Measurements from ENCODE around the gene ARRB1.
A peak's percentile ranks its signal among the peaks of the same experiment; 100 is the strongest.

ARRB1 gene

DNA sequence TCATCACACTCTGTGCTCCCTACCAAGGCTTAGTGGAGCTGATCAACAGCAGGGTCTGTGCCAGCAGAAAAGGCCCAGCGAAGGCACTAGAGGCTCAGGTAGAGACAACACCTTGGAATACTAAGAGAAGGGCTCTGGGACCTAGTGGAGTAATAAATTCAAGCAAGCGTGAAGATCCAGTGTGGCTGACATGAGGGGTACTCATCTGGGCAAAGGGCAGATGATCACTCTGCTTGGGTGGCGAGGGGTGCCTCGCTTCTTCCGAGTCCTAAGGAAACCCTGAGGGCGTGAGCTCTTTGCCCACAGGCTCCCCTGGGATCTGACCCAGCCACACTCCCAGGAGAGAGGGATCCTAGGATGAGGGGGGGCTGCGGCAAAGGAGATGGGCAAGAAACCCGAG, 114.4 kb downstream of the ARRB1 start:
- in situ Hi-C loops (cut with HindIII; ENCODE audit: low pct_unique_long_range_greater_than_20kb, low sequenced_read_pairs): no loop called here
- TF ChIP-seq JUND (IDR thresholded peaks at IDR 0.05; ENCODE audit: low read depth): no peak
- no peak for DNase-seq (ENCODE audit: low read depth in 1 of 2, low spot score in 1 of 2)

DNA sequence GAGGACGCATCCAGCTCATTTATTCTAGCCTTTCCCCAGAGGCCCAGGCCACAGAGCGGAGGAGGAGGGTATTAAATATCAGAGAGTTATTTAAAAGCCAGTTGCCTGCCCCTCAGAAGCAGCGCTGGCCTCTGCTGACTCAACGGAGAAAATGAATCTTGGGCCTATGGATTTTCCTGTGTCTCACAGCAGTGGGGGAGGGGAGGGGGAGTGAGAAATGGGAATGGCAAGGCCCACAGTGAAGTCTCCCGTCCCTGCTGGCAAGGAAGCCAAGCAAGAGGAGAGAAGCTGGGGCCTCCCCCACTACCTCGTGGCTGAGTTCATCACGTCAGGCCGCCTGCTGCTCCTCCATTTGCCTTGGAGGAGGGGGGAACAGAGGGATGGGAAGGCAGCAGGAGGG, 115.4 kb downstream of the ARRB1 start:
- no peak for DNase-seq (ENCODE audit: low read depth in 1 of 2, low spot score in 1 of 2)
- TF ChIP-seq JUND (IDR thresholded peaks at IDR 0.05; ENCODE audit: low read depth): no peak
- in situ Hi-C loops (cut with HindIII; ENCODE audit: low pct_unique_long_range_greater_than_20kb, low sequenced_read_pairs): no loop called here

DNA sequence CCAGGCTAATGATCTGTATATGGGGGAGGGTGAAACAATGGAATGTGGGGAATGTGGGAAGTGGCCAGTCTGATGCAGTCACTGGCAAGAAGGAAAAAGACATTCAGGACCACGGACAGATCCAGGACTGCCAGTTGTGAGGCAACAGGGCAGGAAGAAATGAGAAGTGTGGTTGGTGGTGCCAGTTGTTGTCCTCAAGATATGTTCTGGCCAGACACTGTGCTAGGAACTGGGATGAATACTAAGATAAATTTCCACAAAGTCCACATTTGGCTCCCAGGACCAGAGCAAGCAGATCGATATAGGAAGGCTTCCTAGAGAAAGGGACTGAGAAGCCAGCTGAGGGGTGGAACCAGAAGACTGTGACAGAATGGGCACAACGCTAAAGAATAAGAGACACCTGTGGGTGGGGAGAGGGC, 117.7 kb downstream of the ARRB1 start:
- in situ Hi-C loops (cut with HindIII; ENCODE audit: low pct_unique_long_range_greater_than_20kb, low sequenced_read_pairs): no loop called here
- DNase-seq (ENCODE audit: low read depth in 1 of 2, low spot score in 1 of 2): peak; percentile 79 to 90

DNA sequence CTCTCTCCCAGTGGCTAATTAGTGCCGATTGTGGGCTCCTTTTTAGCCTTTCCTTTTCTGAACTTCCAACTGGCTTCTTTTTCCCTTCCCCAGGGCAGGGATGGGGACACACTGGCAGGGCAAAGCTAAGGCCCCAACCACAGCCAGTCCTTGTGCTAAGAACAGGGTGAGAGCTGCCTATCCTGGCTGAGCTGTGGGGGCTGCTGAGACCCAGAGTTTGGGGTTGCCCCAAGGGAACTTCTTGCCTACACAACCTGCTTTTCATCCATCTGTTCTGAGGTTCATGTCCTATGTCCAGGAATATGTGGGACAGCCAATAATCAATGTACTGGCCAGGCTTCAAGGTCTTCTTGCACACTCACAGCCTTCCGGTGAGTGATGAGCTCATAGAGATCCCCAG, 120.8 kb downstream of the ARRB1 start:
- in situ Hi-C loops (cut with HindIII; ENCODE audit: low pct_unique_long_range_greater_than_20kb, low sequenced_read_pairs): no loop called here
- DNase-seq (ENCODE audit: low read depth in 1 of 2, low spot score in 1 of 2): no peak
- TF ChIP-seq JUND (IDR thresholded peaks at IDR 0.05; ENCODE audit: low read depth): no peak

More for the DNA sequence above, 117.7 kb downstream of the ARRB1 start:
- no peak for TF ChIP-seq JUND (IDR thresholded peaks at IDR 0.05; ENCODE audit: low read depth)

DNA sequence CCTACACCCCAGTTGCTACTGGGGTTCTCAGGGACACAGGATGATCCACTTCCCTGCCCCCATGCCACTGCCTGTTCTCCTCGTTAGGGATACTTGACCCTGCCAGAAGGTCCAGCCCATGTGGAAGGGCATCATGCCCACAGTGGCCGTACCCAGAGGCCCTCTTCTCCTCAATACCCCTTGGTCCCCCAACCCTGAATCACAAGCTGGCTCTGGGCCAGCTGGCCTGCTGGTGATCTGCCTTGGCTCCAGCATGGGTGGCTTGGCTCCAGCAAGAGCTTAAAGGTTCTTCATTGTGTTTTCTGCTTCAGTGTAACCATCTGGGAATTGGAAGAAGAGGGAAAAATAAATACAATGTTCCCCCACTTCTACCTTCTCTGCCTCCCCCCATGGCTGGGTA, 122.0 kb downstream of the ARRB1 start:
- no peak for TF ChIP-seq JUND (IDR thresholded peaks at IDR 0.05; ENCODE audit: low read depth)
- in situ Hi-C loops (cut with HindIII; ENCODE audit: low pct_unique_long_range_greater_than_20kb, low sequenced_read_pairs): no loop called here
- DNase-seq (ENCODE audit: low read depth in 1 of 2, low spot score in 1 of 2): no peak

DNA sequence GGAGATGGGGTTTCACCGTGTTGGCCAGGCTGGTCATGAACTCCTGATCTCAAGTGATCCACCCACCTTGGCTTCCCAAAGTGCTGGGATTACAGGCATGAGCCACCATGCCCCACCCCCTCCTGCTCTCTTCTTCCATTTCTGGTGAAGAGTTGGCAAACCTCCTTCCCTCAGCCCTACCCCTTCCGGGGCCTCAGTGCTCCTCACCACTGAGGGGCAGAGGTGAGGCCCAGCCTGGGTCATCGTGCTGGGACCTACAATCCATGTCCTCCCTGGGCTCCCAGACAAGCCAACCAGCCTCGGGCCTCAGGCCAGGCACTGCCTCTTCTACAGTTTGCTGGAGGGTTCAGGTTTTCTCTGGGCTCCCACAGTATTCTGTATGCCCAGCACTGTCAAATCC, 125.7 kb downstream of the ARRB1 start:
- no peak for TF ChIP-seq JUND (IDR thresholded peaks at IDR 0.05; ENCODE audit: low read depth)
- DNase-seq (ENCODE audit: low read depth in 1 of 2, low spot score in 1 of 2): no peak
- in situ Hi-C loops (cut with HindIII; ENCODE audit: low pct_unique_long_range_greater_than_20kb, low sequenced_read_pairs): no loop called here

DNA sequence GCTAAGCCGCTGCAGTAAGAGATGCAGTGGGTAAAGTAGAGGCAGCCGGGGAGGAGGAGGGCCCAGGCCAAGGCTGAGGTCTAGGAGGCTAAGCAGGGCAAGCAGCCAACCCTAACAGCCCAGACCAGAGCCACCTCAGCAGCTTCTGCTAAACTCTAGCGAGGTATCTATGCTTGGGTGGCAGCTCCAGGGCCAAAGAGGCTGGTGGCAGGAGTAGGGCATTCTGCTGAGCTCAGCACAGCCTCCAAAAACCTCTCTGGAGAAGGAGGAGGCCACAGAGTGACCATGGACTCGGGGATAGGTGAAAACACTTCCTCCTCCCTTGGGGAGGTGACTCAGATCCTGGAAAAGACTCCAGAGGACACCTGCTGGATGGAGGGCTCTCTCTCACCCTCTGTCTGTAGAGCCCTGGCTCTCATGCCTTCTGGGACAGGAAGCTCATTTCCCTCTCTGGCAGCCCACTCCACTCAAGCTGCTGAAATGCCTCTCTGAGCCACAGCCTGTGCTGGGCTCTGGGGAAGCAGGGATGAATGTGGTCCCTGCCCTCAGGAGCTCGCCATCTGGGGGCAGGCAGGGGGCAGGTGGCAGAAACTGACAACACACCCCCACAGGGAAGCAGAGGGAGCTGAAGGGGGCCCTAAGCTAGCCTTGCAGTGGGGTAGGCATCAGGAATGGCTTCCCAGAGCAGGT, 127.4 kb downstream of the ARRB1 start:
- in situ Hi-C loops (cut with HindIII; ENCODE audit: low pct_unique_long_range_greater_than_20kb, low sequenced_read_pairs): no loop called here
- no peak for TF ChIP-seq JUND (IDR thresholded peaks at IDR 0.05; ENCODE audit: low read depth)

DNA sequence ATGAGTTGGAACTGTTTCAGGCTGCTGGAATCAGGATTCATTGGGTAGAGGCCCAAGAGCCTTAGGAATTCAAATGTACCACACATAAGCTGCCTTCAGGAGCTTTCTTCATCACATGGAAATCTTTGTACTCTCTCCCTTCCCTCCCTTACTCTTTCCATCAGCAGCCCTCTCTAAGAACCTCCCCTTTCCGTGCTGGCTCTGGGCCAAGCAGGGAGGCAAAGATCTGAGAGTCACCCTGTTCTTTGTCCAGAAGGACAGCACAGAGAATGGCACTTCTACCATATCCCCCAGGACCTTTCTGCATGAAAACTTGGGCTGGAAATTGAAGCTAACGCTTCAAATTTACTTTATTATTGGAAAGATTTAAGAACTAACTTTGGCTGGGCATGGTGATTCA, 131.6 kb downstream of the ARRB1 start:
- in situ Hi-C loops (cut with HindIII; ENCODE audit: low pct_unique_long_range_greater_than_20kb, low sequenced_read_pairs): no loop called here
- TF ChIP-seq JUND (IDR thresholded peaks at IDR 0.05; ENCODE audit: low read depth): no peak
- DNase-seq (ENCODE audit: low read depth in 1 of 2, low spot score in 1 of 2): no peak

More for the DNA sequence above, 127.4 kb downstream of the ARRB1 start:
- DNase-seq (ENCODE audit: low read depth in 1 of 2, low spot score in 1 of 2): peak in 1 of 2 experiments; percentile 23

DNA sequence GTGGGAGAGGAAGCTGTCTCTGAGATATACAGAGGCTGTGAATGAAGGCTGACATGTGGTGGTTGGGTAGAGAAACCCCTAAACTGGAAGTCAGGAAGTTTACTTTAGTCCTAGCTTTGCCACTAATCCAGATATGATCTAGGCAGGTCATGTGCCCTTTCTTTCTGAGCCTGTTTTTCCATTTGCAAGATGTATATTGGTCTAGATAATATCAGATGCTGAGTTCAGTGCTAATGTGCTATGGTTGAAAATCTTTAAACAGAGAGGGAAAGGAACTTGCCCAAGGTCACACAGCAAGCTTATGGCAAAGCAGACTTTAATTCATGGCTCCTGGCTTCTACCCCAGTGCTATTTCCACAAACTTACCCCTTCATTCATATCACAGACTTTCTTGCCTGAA, 136.6 kb downstream of the ARRB1 start:
- TF ChIP-seq JUND (IDR thresholded peaks at IDR 0.05; ENCODE audit: low read depth): no peak
- in situ Hi-C loops (cut with HindIII; ENCODE audit: low pct_unique_long_range_greater_than_20kb, low sequenced_read_pairs): no loop called here
- no peak for DNase-seq (ENCODE audit: low read depth in 1 of 2, low spot score in 1 of 2)

DNA sequence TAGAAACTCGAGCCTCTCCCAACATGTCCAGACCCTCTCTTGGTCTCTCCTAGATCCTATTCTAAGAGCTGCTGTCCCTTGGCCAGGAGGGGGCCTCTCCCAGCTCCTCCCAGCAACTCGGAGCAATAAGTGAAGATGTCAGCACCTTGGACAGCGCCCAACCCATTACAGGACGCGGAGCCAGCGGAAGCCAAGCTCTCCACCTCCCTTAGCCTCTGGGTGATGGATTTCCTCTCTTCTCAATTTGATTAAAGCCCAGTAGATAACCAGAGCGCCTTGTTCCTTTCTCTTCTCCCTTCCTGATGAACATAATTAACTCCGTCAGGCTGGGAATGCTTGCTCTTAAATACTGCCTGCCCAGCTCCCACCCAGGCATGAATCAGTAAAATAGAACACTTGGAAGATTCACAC, 137.0 kb downstream of the ARRB1 start:
- no peak for TF ChIP-seq JUND (IDR thresholded peaks at IDR 0.05; ENCODE audit: low read depth)
- in situ Hi-C loops (cut with HindIII; ENCODE audit: low pct_unique_long_range_greater_than_20kb, low sequenced_read_pairs): no loop called here
- DNase-seq (ENCODE audit: low read depth in 1 of 2, low spot score in 1 of 2): peak; percentile 90 to 93

All from T47D (cell line).